CD4-positive, alpha-beta T cell treated with Interleukin-10 for 1 hour (primary cell): Measurements from ENCODE around the gene SND1.

Source experiments
- DNase-seq: peaks from one replicate; pipeline ENCODE4 v3.0.0-alpha.2; 2020

The SND1 gene

GRCh38 chr7:127651556-127652332, at the start of gene SND1:
Gene SND1 (plus strand): TSS chr7:127652194. CDS start chr7:127652374, 180 bp downstream.
- peak; percentile 99 for DNase-seq

- DNase-seq, result no peak
These were observed 43.5 kb upstream of the SND1 start for GRCh38 chr7:127608446-127608845.

GRCh38 chr7:127609297-127609696, 42.7 kb upstream of the SND1 start:
- DNase-seq, result no peak

GRCh38 chr7:127612263-127612662, 39.7 kb upstream of the SND1 start:
- no peak for DNase-seq

- no peak for DNase-seq
These were observed 35.3 kb upstream of the SND1 start for GRCh38 chr7:127616724-127617123.

GRCh38 chr7:127618042-127618441, 34.0 kb upstream of the SND1 start, which contains the start of gene PAX4:
Gene PAX4 (minus strand): TSS chr7:127618142. CDS start chr7:127615928, 2,214 bp downstream.
- no peak for DNase-seq

GRCh38 chr7:127618775-127619174, 33.2 kb upstream of the SND1 start:
- DNase-seq, result no peak

- DNase-seq, result no peak
These were observed 32.2 kb upstream of the SND1 start for GRCh38 chr7:127619681-127620405.

- no peak for DNase-seq
These were observed 31.4 kb upstream of the SND1 start for GRCh38 chr7:127620406-127621233.

GRCh38 chr7:127625331-127625730, 26.7 kb upstream of the SND1 start:
- no peak for DNase-seq

GRCh38 chr7:127628445-127628844, 23.5 kb upstream of the SND1 start:
- DNase-seq, result no peak

GRCh38 chr7:127629268-127629854, 22.6 kb upstream of the SND1 start:
- peak; percentile 39 for DNase-seq

- DNase-seq, result no peak
These were observed 19.6 kb upstream of the SND1 start for GRCh38 chr7:127632276-127632910.

- DNase-seq, result no peak
These were observed 16.2 kb upstream of the SND1 start for GRCh38 chr7:127635659-127636285.

GRCh38 chr7:127638197-127638596, 13.8 kb upstream of the SND1 start:
- DNase-seq, result no peak

GRCh38 chr7:127644484-127644883, 7.5 kb upstream of the SND1 start:
- no peak for DNase-seq

GRCh38 chr7:127647636-127648035, 4.4 kb upstream of the SND1 start:
- no peak for DNase-seq

- DNase-seq, result no peak
These were observed 3.0 kb upstream of the SND1 start for GRCh38 chr7:127648986-127649385.

GRCh38 chr7:127650847-127651555, 993 bp upstream of the SND1 start:
- DNase-seq, result no peak

- peak; percentile 19 for DNase-seq
These were observed 597 bp downstream of the SND1 start for GRCh38 chr7:127652333-127653248.
